A673 (cell line): Measurements from ENCODE around the gene GBP2. TPM values are rescaled to one million over a fixed set of nuclear protein-coding genes. Genes with fewer than 3 reads are reported as not detected.

ENCODE experiments used
- BruUV-seq: library from RNA; stranded (reverse); fragments of 400-500 nt; replicated peaks from 2 replicates; lab custom pipeline; 2021; lab: Mats Ljungman, UMichigan
- CTCF ChIA-PET: fragments of 300-600 bp; sonication (Branson Sonifier 250); formaldehyde crosslinking; loops from one replicate; lab custom pipeline; 2022; ENCODE audit warnings: antibody characterized with exemption; lab: Charles Lee
- POLR2A ChIA-PET: fragments of 300-600 bp; sonication (Branson Sonifier 250); formaldehyde crosslinking; loops from one replicate; lab custom pipeline; 2022; ENCODE audit warnings: antibody characterized with exemption; ENCODE audit not compliant: low non-redundant PET; lab: Charles Lee
- DNase-seq: peaks from one replicate; pipeline ENCODE4 v3.0.0-alpha.2; 2015; ENCODE audit warnings: low spot score
- H3K27ac ChIP-seq: fragments of 200-600 bp; sonication (generic); 2 replicates; pipeline ENCODE4 v1.5.1; 2016; ENCODE audit warnings: mixed run types, low read depth, mild to moderate bottlenecking, mixed read lengths, antibody characterized with exemption, low read length; ENCODE audit not compliant: poor library complexity, severe bottlenecking
- H3K27me3 ChIP-seq: fragments of 200-600 bp; sonication (generic); replicated peaks from 2 replicates; pipeline ENCODE4 v1.6.1; 2017; ENCODE audit warnings: mixed run types, low read depth, mild to moderate bottlenecking, mixed read lengths, antibody characterized with exemption, low read length; ENCODE audit not compliant: insufficient read depth, poor library complexity
- H3K36me3 ChIP-seq: fragments of 200-600 bp; sonication (generic); 2 replicates; pipeline ENCODE4 v1.6.1; 2016; ENCODE audit warnings: mixed run types, mild to moderate bottlenecking, mixed read lengths, antibody characterized with exemption, low read length; ENCODE audit not compliant: insufficient read depth, poor library complexity, severe bottlenecking
- H3K4me1 ChIP-seq: fragments of 200-600 bp; sonication (generic); 2 replicates; pipeline ENCODE4 v1.6.1; 2017; ENCODE audit warnings: mixed run types, mild to moderate bottlenecking, mixed read lengths, antibody characterized with exemption, low read length; ENCODE audit not compliant: insufficient read depth, poor library complexity, severe bottlenecking
- H3K4me3 ChIP-seq: fragments of 200-600 bp; sonication (generic); 2 replicates; pipeline ENCODE4 v1.5.1; 2016; ENCODE audit warnings: low read depth, mixed run types, mild to moderate bottlenecking, mixed read lengths, low read length; ENCODE audit not compliant: poor library complexity, severe bottlenecking
- H3K9me3 ChIP-seq: fragments of 200-600 bp; sonication (generic); 2 replicates; pipeline ENCODE4 v1.6.1; 2016; ENCODE audit warnings: mixed run types, low read depth, mild to moderate bottlenecking, mixed read lengths, antibody characterized with exemption, low read length; ENCODE audit not compliant: poor library complexity, severe bottlenecking
- CTCF ChIP-seq: fragments of 300-800, 200-600 bp; sonication (generic); conservative IDR thresholded peaks from 2 replicates; pipeline ENCODE4 v1.5.1; 2017; ENCODE audit warnings: low read depth, mild to moderate bottlenecking, antibody characterized with exemption, low read length, moderate library complexity, mixed read lengths
- EZH2 ChIP-seq: fragments of 200-600 bp; sonication (generic); IDR thresholded peaks from 2 replicates; pipeline ENCODE4 v1.6.1; 2017; ENCODE audit warnings: borderline replicate concordance, low read depth, mild to moderate bottlenecking, mixed read lengths, antibody characterized with exemption, low read length; ENCODE audit not compliant: poor library complexity, severe bottlenecking
- intact Hi-C: fragments of 100-400 bp; cut with micrococcal nuclease; formaldehyde crosslinking; loops from one replicate; pipeline ENCODE4 v1.10.0; 2022; ENCODE audit not compliant: unreplicated experiment
- total RNA-seq: library from RNA; stranded (reverse); gene quantifications from 2 replicates; pipeline ENCODE4 v1.2.3, GENCODE V29; 2021

Gene GBP2
- total RNA-seq, 1 experiment from 2014 or later: 4.5 TPM

GRCh38 chr1:89070509-89070908 is 55.4 kb downstream of the GBP2 start:
- BruUV-seq: no TSS peak
- Histone ChIP-seq H3K27me3 (no peaks in the 10 kb centered on the region), H3K9me3 (no peaks in the 10 kb centered on the region), H3K4me1 (no peaks in the 10 kb centered on the region), H3K27ac (no peak overlapping the region), H3K4me3 (no peak overlapping the region), H3K36me3 (no peaks in the 10 kb centered on the region)
- CTCF ChIA-PET: no interaction called here
- POLR2A ChIA-PET: no interaction called here
- DNase-seq: no peak
- intact Hi-C loops: no loop called here
- no peak for TF ChIP-seq EZH2
- no peak for TF ChIP-seq CTCF

GRCh38 chr1:89069951-89070350 is 56.0 kb downstream of the GBP2 start:
- H3K36me3 ChIP-seq: no peaks in the 10 kb centered on the region
- no peaks in the 10 kb centered on the region for H3K9me3 ChIP-seq
- H3K4me3 ChIP-seq: no peak overlapping the region
- H3K27me3 ChIP-seq: no peaks in the 10 kb centered on the region
- no TSS peak for BruUV-seq
- H3K27ac ChIP-seq: no peak overlapping the region
- TF ChIP-seq EZH2 (no peak), CTCF (no peak)
- intact Hi-C loops: no loop called here
- DNase-seq: no peak
- POLR2A ChIA-PET: no interaction called here
- CTCF ChIA-PET: no interaction called here
- H3K4me1 ChIP-seq: no peaks in the 10 kb centered on the region

DNA sequence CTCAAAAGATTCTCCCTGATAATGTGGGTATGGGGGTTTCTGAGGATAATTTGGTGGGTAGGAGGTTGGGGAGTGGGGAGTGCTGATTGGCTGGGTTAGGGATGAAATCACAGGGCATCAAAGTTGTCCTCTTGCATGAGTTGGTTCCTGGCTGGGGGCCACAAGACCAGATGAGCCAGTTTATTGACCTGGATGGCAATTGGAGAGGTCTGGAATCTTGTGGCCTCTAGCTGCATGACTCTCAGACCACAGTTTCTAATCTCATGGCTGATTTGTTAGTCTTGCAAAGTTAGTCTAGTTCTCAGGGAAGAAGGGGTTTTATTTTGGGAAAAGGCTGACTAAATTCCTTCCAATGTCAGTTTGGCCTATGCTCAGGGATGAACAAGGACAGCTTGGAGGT is 57.6 kb downstream of the GBP2 start:
- H3K36me3 ChIP-seq: no peaks in the 10 kb centered on the region
- intact Hi-C loops: no loop called here
- H3K27me3 ChIP-seq: no peaks in the 10 kb centered on the region
- no peaks in the 10 kb centered on the region for H3K9me3 ChIP-seq
- TF ChIP-seq EZH2 (no peak), CTCF (no peak)
- DNase-seq: no peak
- H3K4me1 ChIP-seq: peaks cover 3% of the 10 kb centered on the region
- no TSS peak for BruUV-seq
- ChIA-PET POLR2A (no interaction called here), CTCF (no interaction called here)
- H3K4me3 ChIP-seq: no peak overlapping the region
- no peak overlapping the region for H3K27ac ChIP-seq
